Measurements from ENCODE around the gene ZNF350. TPM values are rescaled to one million over a fixed set of nuclear protein-coding genes. Genes with fewer than 3 reads are reported as not detected.
"Not testable (repeated sequence)": the region's sequence is repeated elsewhere in the genome, so short reads cannot be mapped to it uniquely, and the experiment has no call there.

Gene ZNF350
- polyA plus RNA-seq, 3 donors: 9.1 to 14.0 (median 9.9) TPM

GRCh38 chr19:51983361-51983760 is 3.3 kb downstream of the ZNF350 start:
- H3K36me3 Mint-ChIP-seq: peaks cover 55 to 63% of the 10 kb centered on the region in 2 donors
- intact Hi-C loops (cut with micrococcal nuclease): no loop called here
- peaks cover 68 to 87% of the 10 kb centered on the region in 2 donors for H3K9me3 ChIP-seq (replicated peaks in 1 of 2; ENCODE audit: control insufficient read depth in 1 of 2, insufficient read depth in 1 of 2, low read length in 2 of 2)
- peaks cover 40 to 94% (median 87%) of the 10 kb centered on the region in 7 donors for H3K9me3 Mint-ChIP-seq
- no peak overlapping the region for H2AFZ ChIP-seq (ENCODE audit: insufficient read depth, low read depth, low read length, poor library complexity, severe bottlenecking)
- no peak overlapping the region for H3K9ac ChIP-seq (ENCODE audit: insufficient read depth, low read length, poor library complexity, severe bottlenecking)
- no CpG with 5 or more reads among the region's 4 CpGs for WGBS (ENCODE audit: insufficient coverage)
- peaks cover 15% of the 10 kb centered on the region for H3K4me1 Mint-ChIP-seq
- peak overlapping the region in 1 of 3 experiments; percentile 26 for H3K4me3 ChIP-seq (replicated peaks in 1 of 3; ENCODE audit: low read depth in 2 of 3, low read length in 3 of 3)
- peak overlapping the region in 1 of 7 donors; percentile 57 for H3K27ac Mint-ChIP-seq
- no peak for DNase-seq
- no peaks in the 10 kb centered on the region for H3K27me3 ChIP-seq (ENCODE audit: control insufficient read depth in 2 of 2, insufficient read depth in 2 of 2, low read length in 2 of 2)
- no peaks in the 10 kb centered on the region for H4K20me1 ChIP-seq (ENCODE audit: insufficient read depth, low read length)
- H3K4me2 ChIP-seq (replicated peaks; ENCODE audit: extremely low read depth, low read length, poor library complexity, severe bottlenecking): no peak overlapping the region
- peaks cover 0 to 3% (median 0%) of the 10 kb centered on the region in 3 donors for H3K27me3 Mint-ChIP-seq (ENCODE audit: low read depth in 3 of 3)
- no peak overlapping the region for H3K4me3 Mint-ChIP-seq
- H3K36me3 ChIP-seq (replicated peaks in 1 of 2; ENCODE audit: control insufficient read depth in 1 of 2, insufficient read depth in 2 of 2, low read length in 2 of 2): peaks cover 8 to 64% of the 10 kb centered on the region in 2 donors
- peaks cover 83% of the 10 kb centered on the region for H3K79me2 ChIP-seq (ENCODE audit: insufficient read depth, low read length)
- peaks cover 11 to 23% of the 10 kb centered on the region in 2 donors for H3K4me1 ChIP-seq (ENCODE audit: control insufficient read depth in 1 of 2, insufficient read depth in 2 of 2, low read length in 2 of 2)
- no peak overlapping the region for H3K27ac ChIP-seq (ENCODE audit: low read depth in 1 of 2, low read length in 2 of 2)
- TF ChIP-seq, protein P1, sequence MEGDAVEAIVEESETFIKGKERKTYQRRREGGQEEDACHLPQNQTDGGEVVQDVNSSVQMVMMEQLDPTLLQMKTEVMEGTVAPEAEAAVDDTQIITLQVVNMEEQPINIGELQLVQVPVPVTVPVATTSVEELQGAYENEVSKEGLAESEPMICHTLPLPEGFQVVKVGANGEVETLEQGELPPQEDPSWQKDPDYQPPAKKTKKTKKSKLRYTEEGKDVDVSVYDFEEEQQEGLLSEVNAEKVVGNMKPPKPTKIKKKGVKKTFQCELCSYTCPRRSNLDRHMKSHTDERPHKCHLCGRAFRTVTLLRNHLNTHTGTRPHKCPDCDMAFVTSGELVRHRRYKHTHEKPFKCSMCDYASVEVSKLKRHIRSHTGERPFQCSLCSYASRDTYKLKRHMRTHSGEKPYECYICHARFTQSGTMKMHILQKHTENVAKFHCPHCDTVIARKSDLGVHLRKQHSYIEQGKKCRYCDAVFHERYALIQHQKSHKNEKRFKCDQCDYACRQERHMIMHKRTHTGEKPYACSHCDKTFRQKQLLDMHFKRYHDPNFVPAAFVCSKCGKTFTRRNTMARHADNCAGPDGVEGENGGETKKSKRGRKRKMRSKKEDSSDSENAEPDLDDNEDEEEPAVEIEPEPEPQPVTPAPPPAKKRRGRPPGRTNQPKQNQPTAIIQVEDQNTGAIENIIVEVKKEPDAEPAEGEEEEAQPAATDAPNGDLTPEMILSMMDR (IDR thresholded peaks at IDR 0.05): no peak

GRCh38 chr19:51980926-51981325 is 5.7 kb downstream of the ZNF350 start:
- 100% methylated on average over 5 of the region's 6 CpGs for WGBS (ENCODE audit: insufficient coverage)
- peaks cover 70 to 96% of the 10 kb centered on the region in 2 donors for H3K9me3 ChIP-seq (replicated peaks in 1 of 2; ENCODE audit: control insufficient read depth in 1 of 2, insufficient read depth in 1 of 2, low read length in 2 of 2)
- peaks cover 44 to 95% (median 89%) of the 10 kb centered on the region in 7 donors for H3K9me3 Mint-ChIP-seq
- H4K20me1 ChIP-seq (ENCODE audit: insufficient read depth, low read length); DNase-seq; H3K4me3 Mint-ChIP-seq; H3K27ac ChIP-seq (ENCODE audit: low read depth in 1 of 2, low read length in 2 of 2); H3K9ac ChIP-seq (ENCODE audit: insufficient read depth, low read length, poor library complexity, severe bottlenecking); H2AFZ ChIP-seq (ENCODE audit: insufficient read depth, low read depth, low read length, poor library complexity, severe bottlenecking); intact Hi-C loops (cut with micrococcal nuclease); H3K27me3 Mint-ChIP-seq (ENCODE audit: low read depth in 3 of 3); H3K27me3 ChIP-seq (ENCODE audit: control insufficient read depth in 2 of 2, insufficient read depth in 2 of 2, low read length in 2 of 2); H3K4me1 Mint-ChIP-seq; H3K4me2 ChIP-seq (replicated peaks; ENCODE audit: extremely low read depth, low read length, poor library complexity, severe bottlenecking); H3K27ac Mint-ChIP-seq: not testable (repeated sequence)
- H3K4me1 ChIP-seq (ENCODE audit: control insufficient read depth in 1 of 2, insufficient read depth in 2 of 2, low read length in 2 of 2): peaks cover 7 to 18% of the 10 kb centered on the region in 2 donors
- peak overlapping the region in 1 of 3 experiments; percentile 33 for H3K4me3 ChIP-seq (replicated peaks in 1 of 3; ENCODE audit: low read depth in 2 of 3, low read length in 3 of 3)
- H3K79me2 ChIP-seq (ENCODE audit: insufficient read depth, low read length): peaks cover 98% of the 10 kb centered on the region
- peaks cover 57 to 74% of the 10 kb centered on the region in 2 donors for H3K36me3 Mint-ChIP-seq
- peaks cover 8 to 88% of the 10 kb centered on the region in 2 donors for H3K36me3 ChIP-seq (replicated peaks in 1 of 2; ENCODE audit: control insufficient read depth in 1 of 2, insufficient read depth in 2 of 2, low read length in 2 of 2)
